Neural progenitor cell (in vitro differentiated cells): ENCODE results near the gene KRTAP9-6. TPM values are rescaled to one million over a fixed set of nuclear protein-coding genes. Genes with fewer than 3 reads are reported as not detected.

ENCODE experiments used
- DNase-seq: peaks from one replicate; pipeline ENCODE4 v3.0.0-alpha.2; 2016; ENCODE audit warnings: low spot score
- H2AFZ ChIP-seq: fragments of 200-600 bp; sonication (generic); replicated peaks from 2 replicates; pipeline ENCODE4 v1.6.1; 2016; ENCODE audit warnings: antibody characterized with exemption
- H3F3A ChIP-seq: fragments of 200-600 bp; sonication (generic); 2 replicates; pipeline ENCODE4 v1.6.1; 2016; ENCODE audit warnings: antibody characterized with exemption, low read depth
- H3K27ac ChIP-seq: fragments of 200-600 bp; sonication (generic); 2 replicates; pipeline ENCODE4 v1.5.1; 2016; ENCODE audit warnings: mild to moderate bottlenecking
- H3K27me3 ChIP-seq: fragments of 200-600 bp; sonication (generic); 2 replicates; pipeline ENCODE4 v1.6.1; 2016; ENCODE audit warnings: mild to moderate bottlenecking, moderate library complexity
- H3K36me3 ChIP-seq: fragments of 200-600 bp; sonication (generic); 2 replicates; pipeline ENCODE4 v1.5.1; 2016
- H3K4me1 ChIP-seq: fragments of 200-600 bp; sonication (generic); 2 replicates; pipeline ENCODE4 v1.6.1; 2016; ENCODE audit warnings: mixed run types
- H3K4me2 ChIP-seq: fragments of 200-600 bp; sonication (generic); 2 replicates; pipeline ENCODE4 v1.6.1; 2016
- H3K4me3 ChIP-seq: fragments of 200-600 bp; sonication (generic); 2 replicates; pipeline ENCODE4 v1.5.1; 2016
- H3K79me2 ChIP-seq: fragments of 200-600 bp; sonication (generic); 2 replicates; pipeline ENCODE4 v1.6.1; 2016; ENCODE audit warnings: low read depth
- H3K9ac ChIP-seq: fragments of 200-600 bp; sonication (generic); 2 replicates; pipeline ENCODE4 v1.6.1; 2016
- H3K9me3 ChIP-seq: fragments of 200-600 bp; sonication (generic); 2 replicates; pipeline ENCODE4 v1.5.1; 2016; ENCODE audit warnings: low read depth
- H4K20me1 ChIP-seq: fragments of 200-600 bp; sonication (generic); 2 replicates; pipeline ENCODE4 v1.6.1; 2016; ENCODE audit warnings: low read depth
- H3K27ac Mint-ChIP-seq: 3 replicates; pipeline ENCODE4 v1.8.0; 2021; ENCODE audit warnings: mixed read lengths
- H3K27me3 Mint-ChIP-seq: 2 replicates; pipeline ENCODE4 v1.8.0; 2022; ENCODE audit warnings: low read depth, mild to moderate bottlenecking, inconsistent platforms, moderate library complexity, mixed read lengths; ENCODE audit not compliant: insufficient read depth
- H3K36me3 Mint-ChIP-seq: 3 replicates; pipeline ENCODE4 v1.8.0; 2021; ENCODE audit warnings: mixed read lengths
- H3K4me1 Mint-ChIP-seq: 3 replicates; pipeline ENCODE4 v1.8.0; 2021; ENCODE audit warnings: mixed read lengths
- H3K4me3 Mint-ChIP-seq: 3 replicates; pipeline ENCODE4 v1.8.0; 2021; ENCODE audit warnings: mild to moderate bottlenecking, moderate library complexity, mixed read lengths
- H3K9me3 Mint-ChIP-seq: 3 replicates; pipeline ENCODE4 v1.8.0; 2020; ENCODE audit warnings: mixed read lengths
- CTCF ChIP-seq: fragments of 200-600 bp; sonication (generic); IDR thresholded peaks from 2 replicates; pipeline ENCODE4 v1.5.1; 2017; ENCODE audit warnings: antibody characterized with exemption, mild to moderate bottlenecking
- EZH2 ChIP-seq: fragments of 200-600 bp; sonication (generic); IDR thresholded peaks from 2 replicates; pipeline ENCODE4 v1.6.1; 2017; ENCODE audit warnings: antibody characterized with exemption, mild to moderate bottlenecking, moderate library complexity
- EZH2phosphoT487 ChIP-seq: fragments of 200-600 bp; sonication (generic); IDR thresholded peaks from 2 replicates; pipeline ENCODE4 v1.6.1; 2017; ENCODE audit warnings: antibody characterized with exemption
- total RNA-seq: library from RNA; depleted of rRNA; stranded (reverse); fragments of >200 nt; gene quantifications from 2 replicates; pipeline ENCODE4 v1.2.3, GENCODE V29; 2015; ENCODE audit warnings: low replicate concordance

The KRTAP9-6 gene
- total RNA-seq, 1 donor from 2014 or later: not detected

- Mint-ChIP-seq H3K9me3 (no peaks in the 10 kb centered on the region), H3K4me1 (no peaks in the 10 kb centered on the region), H3K36me3 (no peaks in the 10 kb centered on the region), H3K4me3 (no peak overlapping the region), H3K27me3 (no peaks in the 10 kb centered on the region), H3K27ac (no peak overlapping the region)
- Histone ChIP-seq H3K27ac (no peak overlapping the region), H3K27me3 (no peaks in the 10 kb centered on the region), H3K4me2 (no peak overlapping the region), H3K36me3 (no peaks in the 10 kb centered on the region), H3K4me1 (peaks cover 6% of the 10 kb centered on the region), H3K9me3 (no peaks in the 10 kb centered on the region), H2AFZ (no peak overlapping the region), H3F3A (no peaks in the 10 kb centered on the region), H4K20me1 (no peaks in the 10 kb centered on the region), H3K79me2 (no peaks in the 10 kb centered on the region), H3K9ac (no peak overlapping the region), H3K4me3 (no peak overlapping the region)
- no peak for DNase-seq
- TF ChIP-seq CTCF (no peak), EZH2 (no peak), EZH2phosphoT487 (no peak)
These were observed 21.9 kb downstream of the KRTAP9-6 start for GRCh38 chr17:41287050-41287449.

DNA sequence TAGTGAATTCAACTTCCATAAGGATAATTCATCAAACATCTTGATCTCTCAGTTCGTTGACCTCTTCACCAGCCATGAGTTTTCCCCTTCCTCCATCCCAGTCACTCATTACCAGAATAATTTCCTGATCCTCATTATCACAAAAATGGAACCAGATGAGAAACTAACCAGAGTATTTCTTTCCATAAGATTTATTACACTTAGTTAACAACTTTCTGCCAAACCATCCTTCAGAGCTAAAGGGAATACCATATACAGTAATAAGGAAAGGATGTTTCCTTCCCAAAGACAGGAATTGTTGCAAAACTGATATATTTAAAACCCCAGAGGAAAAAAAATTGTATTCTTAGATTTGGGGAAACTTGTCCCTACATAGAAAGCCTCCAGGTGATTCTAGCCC, 28.8 kb downstream of the KRTAP9-6 start:
- no peak overlapping the region for H3K4me2 ChIP-seq
- H3K36me3 ChIP-seq: no peaks in the 10 kb centered on the region
- no peaks in the 10 kb centered on the region for H3K4me1 Mint-ChIP-seq
- H3K36me3 Mint-ChIP-seq: no peaks in the 10 kb centered on the region
- H3K4me3 ChIP-seq: no peak overlapping the region
- H3K27me3 ChIP-seq: no peaks in the 10 kb centered on the region
- no peaks in the 10 kb centered on the region for H4K20me1 ChIP-seq
- H2AFZ ChIP-seq: no peak overlapping the region
- no peaks in the 10 kb centered on the region for H3K4me1 ChIP-seq
- no peaks in the 10 kb centered on the region for H3F3A ChIP-seq
- TF ChIP-seq EZH2 (no peak), CTCF (no peak), EZH2phosphoT487 (no peak)
- H3K27ac Mint-ChIP-seq: no peak overlapping the region
- no peak overlapping the region for H3K27ac ChIP-seq
- H3K9ac ChIP-seq: no peak overlapping the region
- no peaks in the 10 kb centered on the region for H3K9me3 Mint-ChIP-seq
- no peaks in the 10 kb centered on the region for H3K27me3 Mint-ChIP-seq
- H3K79me2 ChIP-seq: no peaks in the 10 kb centered on the region
- H3K4me3 Mint-ChIP-seq: no peak overlapping the region
- no peak for DNase-seq
- no peaks in the 10 kb centered on the region for H3K9me3 ChIP-seq

DNA sequence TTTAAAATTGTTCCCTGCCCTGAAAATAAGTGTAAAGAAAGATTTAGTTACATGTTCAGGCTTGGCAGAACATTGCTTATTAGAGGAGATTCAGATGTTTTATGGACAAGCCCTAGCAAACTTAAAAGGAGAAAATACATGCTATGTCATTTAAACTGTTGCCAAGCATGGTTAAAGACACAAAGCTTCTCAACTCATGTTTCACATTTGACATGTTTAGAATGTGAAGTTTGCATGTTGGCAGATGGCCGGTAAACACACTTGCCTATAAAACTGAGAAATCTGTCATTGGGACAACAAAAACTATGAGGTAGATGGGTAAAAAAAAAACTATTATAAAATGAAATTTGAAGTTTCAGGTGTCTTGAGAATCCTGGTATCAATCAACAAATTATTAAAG, 31.7 kb downstream of the KRTAP9-6 start:
- H3K9ac ChIP-seq: no peak overlapping the region
- DNase-seq: no peak
- no peaks in the 10 kb centered on the region for H3K9me3 ChIP-seq
- H3K4me3 ChIP-seq: no peak overlapping the region
- Mint-ChIP-seq H3K4me1 (no peaks in the 10 kb centered on the region), H3K9me3 (no peaks in the 10 kb centered on the region), H3K27me3 (peaks cover 2% of the 10 kb centered on the region), H3K4me3 (no peak overlapping the region), H3K36me3 (no peaks in the 10 kb centered on the region), H3K27ac (no peak overlapping the region)
- H3K4me1 ChIP-seq: no peaks in the 10 kb centered on the region
- no peaks in the 10 kb centered on the region for H4K20me1 ChIP-seq
- no peak overlapping the region for H2AFZ ChIP-seq
- no peaks in the 10 kb centered on the region for H3F3A ChIP-seq
- H3K36me3 ChIP-seq: no peaks in the 10 kb centered on the region
- H3K27ac ChIP-seq: no peak overlapping the region
- H3K4me2 ChIP-seq: no peak overlapping the region
- H3K27me3 ChIP-seq: no peaks in the 10 kb centered on the region
- TF ChIP-seq EZH2phosphoT487 (no peak), CTCF (no peak), EZH2 (no peak)
- no peaks in the 10 kb centered on the region for H3K79me2 ChIP-seq
